Ishikawa (cell line): ENCODE measurements around the gene ITLN1.

Experiments used
- NFIC ChIP-seq: IDR thresholded peaks from 2 replicates; pipeline ENCODE4 v1.6.1; 2012
- RAD21 ChIP-seq: IDR thresholded peaks from 2 replicates; pipeline ENCODE4 v1.6.1; 2012; ENCODE audit warnings: low read depth
- REST ChIP-seq: IDR thresholded peaks from 2 replicates; pipeline ENCODE4 v1.6.1; 2012; ENCODE audit warnings: low read depth, mild to moderate bottlenecking
- TAF1 ChIP-seq: IDR thresholded peaks from 2 replicates; pipeline ENCODE4 v1.6.1; 2012; ENCODE audit warnings: low read depth, mild to moderate bottlenecking
- TF ChIP-seq, protein P1 (sequence below): IDR thresholded peaks from 2 replicates; pipeline ENCODE4 v1.6.1; 2012

DNA sequence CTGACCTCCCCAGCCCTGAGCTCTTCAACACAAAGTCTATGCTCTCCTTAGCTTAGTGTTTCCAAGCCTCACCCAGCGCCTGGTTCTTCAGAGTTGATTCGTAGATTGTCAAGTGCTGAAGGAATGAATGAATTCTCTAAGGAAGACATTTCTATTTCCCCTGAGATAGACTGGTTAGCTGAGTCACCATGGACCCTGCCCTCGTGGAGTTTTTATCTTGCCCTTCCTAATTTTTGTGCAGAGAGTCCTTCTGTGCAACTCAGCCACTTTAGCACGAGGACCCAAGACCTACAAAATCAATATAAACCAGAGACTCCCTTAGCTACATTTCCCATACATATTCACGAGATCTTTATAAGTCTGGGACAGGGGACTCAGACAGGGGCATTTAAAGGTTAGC, 19.6 kb downstream of the ITLN1 start:
- TF ChIP-seq REST: no peak
- TF ChIP-seq TAF1: no peak
- TF ChIP-seq NFIC: no peak
- TF ChIP-seq, protein P1, sequence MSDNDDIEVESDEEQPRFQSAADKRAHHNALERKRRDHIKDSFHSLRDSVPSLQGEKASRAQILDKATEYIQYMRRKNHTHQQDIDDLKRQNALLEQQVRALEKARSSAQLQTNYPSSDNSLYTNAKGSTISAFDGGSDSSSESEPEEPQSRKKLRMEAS: no peak
- TF ChIP-seq RAD21: no peak
